K562 (cell line): ENCODE results near the gene CLDN24. TPM values are rescaled to one million over a fixed set of nuclear protein-coding genes. Genes with fewer than 3 reads are reported as not detected.

Experiments used
- FOXA1 ChIP-seq: fragments of 450-650 bp; IDR thresholded peaks from 2 replicates; pipeline ENCODE4 v1.6.1; 2016; ENCODE audit warnings: mild to moderate bottlenecking, borderline replicate concordance
- GABPB2 ChIP-seq: fragments of 250-450 bp; sonication (Bioruptor Pico); conservative IDR thresholded peaks from 2 replicates; pipeline ENCODE4 v1.5.1; 2021; ENCODE audit warnings: mild to moderate bottlenecking
- GTF2A2 ChIP-seq: IDR thresholded peaks from 2 replicates; pipeline ENCODE4 v1.6.1; 2016; ENCODE audit warnings: mild to moderate bottlenecking, missing genetic modification characterization, missing compliant biosample characterization
- KDM5B ChIP-seq: fragments of 200-600 bp; sonication (generic); IDR thresholded peaks from 2 replicates; pipeline ENCODE4 v1.6.1; 2012; ENCODE audit warnings: low read depth, mild to moderate bottlenecking, moderate library complexity, low read length, control low read depth, inconsistent platforms; ENCODE audit not compliant: insufficient replicate concordance
- MAFG ChIP-seq: fragments of 450-650 bp; conservative IDR thresholded peaks from 2 replicates; pipeline ENCODE4 v1.6.1; 2016; ENCODE audit warnings: missing genetic modification characterization, missing compliant biosample characterization
- NFE2L1 ChIP-seq: fragments of 450-650 bp; IDR thresholded peaks from 2 replicates; pipeline ENCODE4 v1.6.1; 2016; ENCODE audit warnings: missing genetic modification characterization, low read depth, mild to moderate bottlenecking, missing compliant biosample characterization, moderate library complexity, borderline replicate concordance
- NONO ChIP-seq, 2 experiments: fragments of 200-400 bp in 1 of 2; fragments of 450-650 bp in 1 of 2; formaldehyde crosslinking in 1 of 2; IDR thresholded peaks; 2 replicates each; pipeline ENCODE4 v1.6.1; 2017; ENCODE audit warnings: low read depth in 2 of 2, mild to moderate bottlenecking in 2 of 2, moderate library complexity in 2 of 2, low read length in 1 of 2
- PHB ChIP-seq: fragments of 250-450 bp; sonication (Bioruptor Pico); IDR thresholded peaks from 2 replicates; pipeline ENCODE4 v1.5.0; 2021
- PURB ChIP-seq: sonication (generic); formaldehyde crosslinking; IDR thresholded peaks from 2 replicates; pipeline ENCODE4 v1.9.0; 2021; ENCODE audit warnings: low read depth, mild to moderate bottlenecking, missing genetic modification reagents
- RAD21 ChIP-seq, 2 experiments: fragments of 250-450 bp in 1 of 2; fragments of 450-650 bp in 1 of 2; sonication (Bioruptor Pico) in 1 of 2; formaldehyde crosslinking in 1 of 2; IDR thresholded peaks in 1 of 2; conservative IDR thresholded peaks in 1 of 2; 2 replicates each; pipeline versions ENCODE4 v1.4.0 to v1.8.0; 2020 to 2022; ENCODE audit warnings: mild to moderate bottlenecking in 2 of 2, moderate library complexity in 1 of 2
- RB1 ChIP-seq: fragments of 450-650 bp; IDR thresholded peaks from 2 replicates; pipeline ENCODE4 v1.6.1; 2017; ENCODE audit warnings: low read depth, mild to moderate bottlenecking
- SPI1 ChIP-seq: IDR thresholded peaks from 2 replicates; pipeline ENCODE4 v1.6.1; 2011; ENCODE audit warnings: low read depth, low read length, control low read depth, borderline replicate concordance
- TEAD1 ChIP-seq, 2 experiments: fragments of 450-650 bp in 1 of 2; sonication (generic) in 1 of 2; formaldehyde crosslinking; IDR thresholded peaks; 2 replicates each; pipeline versions ENCODE4 v1.4.0 to v1.8.0; 2020 to 2022; ENCODE audit warnings: mild to moderate bottlenecking in 2 of 2, missing genetic modification reagents in 1 of 2
- ZSCAN32 ChIP-seq: fragments of 450-650 bp; formaldehyde crosslinking; IDR thresholded peaks from 2 replicates; pipeline ENCODE4 v1.4.0; 2020; ENCODE audit warnings: mild to moderate bottlenecking, moderate library complexity
- polyA plus RNA-seq, 8 experiments: library from polyadenylated mRNA; depleted of rRNA in 4 of 8; stranded (reverse) in 5 of 8; unstranded in 3 of 8; fragments of >200 nt; fragmentation: Nextera tagmentation in 2 of 8; fragmentation: Illumina TruSeq in 1 of 8; extraction: Ambion mirVana in 2 of 8; extraction: Trizol in 1 of 8; gene quantifications; 2 replicates each; pipeline versions ENCODE4 v1.2.1 to v1.2.3, GENCODE V29; 2011 to 2014; ENCODE audit warnings: inconsistent platforms in 1 of 8, missing spikeins in 1 of 8
- total RNA-seq, 7 experiments: library from RNA; depleted of rRNA in 6 of 7; stranded (reverse); fragments of >200 nt in 6 of 7; fragmentation: Illumina TruSeq in 2 of 7; extraction: Trizol in 2 of 7; gene quantifications; 2 replicates each; pipeline versions ENCODE4 v1.2.1 to v1.2.3, GENCODE V29; 2011 to 2021; ENCODE audit warnings: low replicate concordance in 1 of 7
- TF ChIP-seq, protein P1 (sequence below), 3 experiments: fragments of 200-800 bp in 1 of 3; fragments of 250-450 bp in 1 of 3; fragments of 450-650 bp in 1 of 3; sonication (Bioruptor Pico) in 1 of 3; sonication (Bioruptor generic) in 1 of 3; formaldehyde crosslinking in 1 of 3; IDR thresholded peaks; 2 replicates each; pipeline versions ENCODE4 v1.6.1 to v1.8.0; 2016 to 2022; ENCODE audit warnings: mild to moderate bottlenecking in 2 of 3, missing genetic modification characterization in 2 of 3, missing compliant biosample characterization in 1 of 3, moderate library complexity in 1 of 3
- TF ChIP-seq, protein P2 (sequence below): sonication (generic); formaldehyde crosslinking; IDR thresholded peaks from 2 replicates; pipeline ENCODE4 v1.8.0; 2023; ENCODE audit warnings: mild to moderate bottlenecking, missing genetic modification reagents
- TF ChIP-seq, protein P3 (sequence below), 2 experiments: fragments of 450-650 bp in 1 of 2; sonication (generic) in 1 of 2; formaldehyde crosslinking in 1 of 2; IDR thresholded peaks in 1 of 2; conservative IDR thresholded peaks in 1 of 2; 2 replicates each; pipeline versions ENCODE4 v1.6.1 to v1.8.1; 2016 to 2023; ENCODE audit warnings: mild to moderate bottlenecking in 2 of 2, moderate library complexity in 2 of 2, inconsistent platforms in 1 of 2, missing genetic modification reagents in 1 of 2

CLDN24 gene
- total and polyA plus RNA-seq, 9 of the 15 experiments (the other 6 are each of a cell fraction or from before 2014, with no cell fraction given): not detected

DNA sequence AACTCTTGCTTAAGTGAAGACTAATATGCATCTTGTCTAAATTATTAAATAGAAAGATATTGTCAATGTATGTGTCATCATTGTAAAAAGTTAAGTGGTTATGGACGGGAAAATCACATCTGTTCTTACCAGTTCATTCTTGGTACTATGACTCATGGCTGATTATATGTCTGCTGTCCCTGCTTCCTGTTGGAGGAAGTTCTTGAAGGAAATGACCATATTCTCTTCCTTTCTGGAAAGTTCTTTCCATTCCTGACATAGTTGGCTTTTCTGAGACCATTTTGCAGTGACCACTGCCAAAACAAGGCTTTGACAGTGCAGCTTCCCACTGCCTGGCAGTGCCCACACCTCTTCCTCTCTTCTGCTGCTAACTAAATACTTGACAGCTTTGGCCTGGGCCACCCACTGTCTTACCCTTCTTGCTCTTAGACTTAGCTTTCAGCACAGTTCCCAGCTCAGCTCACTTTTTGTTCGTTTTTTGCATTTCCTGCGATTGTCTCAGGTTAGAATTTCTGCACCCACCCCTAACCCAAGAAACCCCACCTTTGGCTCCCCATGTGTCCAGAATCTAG is 13.2 kb upstream of the CLDN24 start (continued):
- TF ChIP-seq KDM5B (no peak), TEAD1 (CRISPR knock-in tag; IDR thresholded peaks at IDR 0.05) (no peak), GTF2A2 (tag) (no peak), PURB (CRISPR knock-in tag) (no peak), RAD21 (CRISPR knock-in tag; conservative IDR thresholded peaks at IDR 0.05 in 1 of 2, IDR thresholded peaks at IDR 0.05 in 1 of 2) (no peak), RB1 (no peak), ZSCAN32 (CRISPR knock-in tag) (no peak), SPI1 (no peak), MAFG (tag) (no peak), GABPB2 (CRISPR knock-in tag) (no peak), PHB (CRISPR knock-in tag) (no peak), NONO (IDR thresholded peaks at IDR 0.05; ENCODE audit: low read depth in 2 of 2, low read length in 1 of 2) (no peak), NFE2L1 (tag) (no peak), FOXA1 (no peak)
- TF ChIP-seq, protein P1, sequence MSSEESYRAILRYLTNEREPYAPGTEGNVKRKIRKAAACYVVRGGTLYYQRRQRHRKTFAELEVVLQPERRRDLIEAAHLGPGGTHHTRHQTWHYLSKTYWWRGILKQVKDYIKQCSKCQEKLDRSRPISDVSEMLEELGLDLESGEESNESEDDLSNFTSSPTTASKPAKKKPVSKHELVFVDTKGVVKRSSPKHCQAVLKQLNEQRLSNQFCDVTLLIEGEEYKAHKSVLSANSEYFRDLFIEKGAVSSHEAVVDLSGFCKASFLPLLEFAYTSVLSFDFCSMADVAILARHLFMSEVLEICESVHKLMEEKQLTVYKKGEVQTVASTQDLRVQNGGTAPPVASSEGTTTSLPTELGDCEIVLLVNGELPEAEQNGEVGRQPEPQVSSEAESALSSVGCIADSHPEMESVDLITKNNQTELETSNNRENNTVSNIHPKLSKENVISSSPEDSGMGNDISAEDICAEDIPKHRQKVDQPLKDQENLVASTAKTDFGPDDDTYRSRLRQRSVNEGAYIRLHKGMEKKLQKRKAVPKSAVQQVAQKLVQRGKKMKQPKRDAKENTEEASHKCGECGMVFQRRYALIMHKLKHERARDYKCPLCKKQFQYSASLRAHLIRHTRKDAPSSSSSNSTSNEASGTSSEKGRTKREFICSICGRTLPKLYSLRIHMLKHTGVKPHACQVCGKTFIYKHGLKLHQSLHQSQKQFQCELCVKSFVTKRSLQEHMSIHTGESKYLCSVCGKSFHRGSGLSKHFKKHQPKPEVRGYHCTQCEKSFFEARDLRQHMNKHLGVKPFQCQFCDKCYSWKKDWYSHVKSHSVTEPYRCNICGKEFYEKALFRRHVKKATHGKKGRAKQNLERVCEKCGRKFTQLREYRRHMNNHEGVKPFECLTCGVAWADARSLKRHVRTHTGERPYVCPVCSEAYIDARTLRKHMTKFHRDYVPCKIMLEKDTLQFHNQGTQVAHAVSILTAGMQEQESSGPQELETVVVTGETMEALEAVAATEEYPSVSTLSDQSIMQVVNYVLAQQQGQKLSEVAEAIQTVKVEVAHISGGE (CRISPR knock-in tag; IDR thresholded peaks at IDR 0.05): no peak
- TF ChIP-seq, protein P2, sequence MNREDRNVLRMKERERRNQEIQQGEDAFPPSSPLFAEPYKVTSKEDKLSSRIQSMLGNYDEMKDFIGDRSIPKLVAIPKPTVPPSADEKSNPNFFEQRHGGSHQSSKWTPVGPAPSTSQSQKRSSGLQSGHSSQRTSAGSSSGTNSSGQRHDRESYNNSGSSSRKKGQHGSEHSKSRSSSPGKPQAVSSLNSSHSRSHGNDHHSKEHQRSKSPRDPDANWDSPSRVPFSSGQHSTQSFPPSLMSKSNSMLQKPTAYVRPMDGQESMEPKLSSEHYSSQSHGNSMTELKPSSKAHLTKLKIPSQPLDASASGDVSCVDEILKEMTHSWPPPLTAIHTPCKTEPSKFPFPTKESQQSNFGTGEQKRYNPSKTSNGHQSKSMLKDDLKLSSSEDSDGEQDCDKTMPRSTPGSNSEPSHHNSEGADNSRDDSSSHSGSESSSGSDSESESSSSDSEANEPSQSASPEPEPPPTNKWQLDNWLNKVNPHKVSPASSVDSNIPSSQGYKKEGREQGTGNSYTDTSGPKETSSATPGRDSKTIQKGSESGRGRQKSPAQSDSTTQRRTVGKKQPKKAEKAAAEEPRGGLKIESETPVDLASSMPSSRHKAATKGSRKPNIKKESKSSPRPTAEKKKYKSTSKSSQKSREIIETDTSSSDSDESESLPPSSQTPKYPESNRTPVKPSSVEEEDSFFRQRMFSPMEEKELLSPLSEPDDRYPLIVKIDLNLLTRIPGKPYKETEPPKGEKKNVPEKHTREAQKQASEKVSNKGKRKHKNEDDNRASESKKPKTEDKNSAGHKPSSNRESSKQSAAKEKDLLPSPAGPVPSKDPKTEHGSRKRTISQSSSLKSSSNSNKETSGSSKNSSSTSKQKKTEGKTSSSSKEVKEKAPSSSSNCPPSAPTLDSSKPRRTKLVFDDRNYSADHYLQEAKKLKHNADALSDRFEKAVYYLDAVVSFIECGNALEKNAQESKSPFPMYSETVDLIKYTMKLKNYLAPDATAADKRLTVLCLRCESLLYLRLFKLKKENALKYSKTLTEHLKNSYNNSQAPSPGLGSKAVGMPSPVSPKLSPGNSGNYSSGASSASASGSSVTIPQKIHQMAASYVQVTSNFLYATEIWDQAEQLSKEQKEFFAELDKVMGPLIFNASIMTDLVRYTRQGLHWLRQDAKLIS: no peak
- TF ChIP-seq, protein P3, sequence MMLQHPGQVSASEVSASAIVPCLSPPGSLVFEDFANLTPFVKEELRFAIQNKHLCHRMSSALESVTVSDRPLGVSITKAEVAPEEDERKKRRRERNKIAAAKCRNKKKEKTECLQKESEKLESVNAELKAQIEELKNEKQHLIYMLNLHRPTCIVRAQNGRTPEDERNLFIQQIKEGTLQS (IDR thresholded peaks at IDR 0.05): peak; percentile 85
- TF ChIP-seq, protein P3 (CRISPR knock-in tag; conservative IDR thresholded peaks at IDR 0.05): no peak
